Transverse colon (tissue), 3 donors: Measurements from ENCODE around the gene UBE2J2.

ENCODE experiments used
- EP300 ChIP-seq: sonication (generic); formaldehyde crosslinking; IDR thresholded peaks from one replicate; pipeline ENCODE4 v1.6.1; 2017; ENCODE audit warnings: antibody characterized with exemption, low read depth
- POLR2A ChIP-seq: fragments of 450-650 bp; IDR thresholded peaks from one replicate; pipeline ENCODE4 v1.6.1; 2016; ENCODE audit warnings: antibody characterized with exemption, mild to moderate bottlenecking, moderate library complexity
- TF ChIP-seq, protein P1 (sequence below), 5 experiments: fragments of 200-600 bp in 3 of 5; fragments of 450-650 bp in 2 of 5; sonication (generic) in 3 of 5; IDR thresholded peaks; 1 replicate in 2 of 5; 2 replicates in 3 of 5; pipeline ENCODE4 v1.5.1; 2016 to 2017; ENCODE audit warnings: antibody characterized with exemption in 5 of 5, inconsistent platforms in 3 of 5, mild to moderate bottlenecking in 2 of 5, moderate library complexity in 1 of 5

DNA sequence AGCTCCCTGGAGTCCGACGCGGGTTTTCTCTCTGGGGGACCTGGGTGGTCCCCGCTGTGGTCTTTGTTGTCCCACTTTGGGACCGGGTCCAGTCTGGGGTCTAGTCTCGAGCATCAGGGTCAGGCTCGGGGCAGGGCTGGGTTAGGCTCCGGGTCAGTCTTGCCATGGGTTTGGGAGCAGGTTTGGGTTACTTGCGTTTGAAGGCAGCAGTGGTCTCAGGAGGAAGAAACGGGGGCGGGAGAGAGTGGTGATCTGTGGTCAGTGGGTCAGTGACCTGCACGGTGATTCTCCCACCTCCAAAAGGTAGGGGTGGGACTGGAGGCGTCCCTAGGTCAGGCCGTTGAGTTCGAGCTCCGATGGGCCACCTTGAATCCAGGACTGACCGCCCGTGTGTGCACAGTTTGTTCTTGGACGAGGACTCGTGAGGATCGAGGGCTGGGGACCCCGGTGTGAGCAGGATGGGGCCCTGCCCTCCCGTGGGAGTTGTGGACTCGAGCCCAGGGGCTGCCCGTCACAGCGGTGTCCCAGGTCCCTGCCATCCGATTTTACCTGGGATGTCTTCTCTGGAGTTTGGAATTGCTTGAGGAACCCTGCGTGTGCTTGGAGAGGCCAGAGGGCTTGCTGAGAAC, 39.4 kb downstream of the UBE2J2 start:
- no peak for TF ChIP-seq POLR2A
- TF ChIP-seq EP300: no peak
- TF ChIP-seq, protein P1, sequence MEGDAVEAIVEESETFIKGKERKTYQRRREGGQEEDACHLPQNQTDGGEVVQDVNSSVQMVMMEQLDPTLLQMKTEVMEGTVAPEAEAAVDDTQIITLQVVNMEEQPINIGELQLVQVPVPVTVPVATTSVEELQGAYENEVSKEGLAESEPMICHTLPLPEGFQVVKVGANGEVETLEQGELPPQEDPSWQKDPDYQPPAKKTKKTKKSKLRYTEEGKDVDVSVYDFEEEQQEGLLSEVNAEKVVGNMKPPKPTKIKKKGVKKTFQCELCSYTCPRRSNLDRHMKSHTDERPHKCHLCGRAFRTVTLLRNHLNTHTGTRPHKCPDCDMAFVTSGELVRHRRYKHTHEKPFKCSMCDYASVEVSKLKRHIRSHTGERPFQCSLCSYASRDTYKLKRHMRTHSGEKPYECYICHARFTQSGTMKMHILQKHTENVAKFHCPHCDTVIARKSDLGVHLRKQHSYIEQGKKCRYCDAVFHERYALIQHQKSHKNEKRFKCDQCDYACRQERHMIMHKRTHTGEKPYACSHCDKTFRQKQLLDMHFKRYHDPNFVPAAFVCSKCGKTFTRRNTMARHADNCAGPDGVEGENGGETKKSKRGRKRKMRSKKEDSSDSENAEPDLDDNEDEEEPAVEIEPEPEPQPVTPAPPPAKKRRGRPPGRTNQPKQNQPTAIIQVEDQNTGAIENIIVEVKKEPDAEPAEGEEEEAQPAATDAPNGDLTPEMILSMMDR (IDR thresholded peaks at IDR 0.05): no peak
